Right lobe of liver (tissue), 6 donors: ENCODE results near the gene PCDHGB2. TPM values are rescaled to one million over a fixed set of nuclear protein-coding genes. Genes with fewer than 3 reads are reported as not detected.
"Not testable (repeated sequence)": the region's sequence is repeated elsewhere in the genome, so short reads cannot be mapped to it uniquely, and the experiment has no call there.

Source experiments
- ATAC-seq, 4 donors: fragments of 200-7000 bp; cut with Tn5 transposase; one replicate each; pipeline ENCODE4 v1.9.1; 2020; ENCODE audit warnings: mild to moderate bottlenecking in 4 of 4, moderate library complexity in 4 of 4
- DNase-seq, 3 donors: peaks; one replicate each; pipeline ENCODE4 v3.0.0-alpha.2; 2020
- H3K27ac ChIP-seq, 3 donors: fragments of 200-600 bp; one replicate each; pipeline ENCODE4 v1.8.0; 2022
- H3K27me3 ChIP-seq, 2 donors: fragments of 200-600 bp; one replicate each; pipeline ENCODE4 v1.8.0; 2022
- H3K36me3 ChIP-seq, 4 donors: fragments of 200-600 bp; sonication (generic) in 1 of 4; one replicate each; pipeline versions ENCODE4 v1.5.1 to v1.8.0; 2017 to 2022; ENCODE audit warnings: control low read depth in 1 of 4
- H3K4me1 ChIP-seq, 4 donors: fragments of 200-600 bp; sonication (generic) in 1 of 4; one replicate each; pipeline versions ENCODE4 v1.5.1 to v1.8.0; 2017 to 2022; ENCODE audit warnings: control low read depth in 1 of 4
- H3K4me3 ChIP-seq, 3 donors: fragments of 200-600 bp; one replicate each; pipeline ENCODE4 v1.8.0; 2022
- H3K9me3 ChIP-seq, 4 donors: fragments of 200-600 bp; sonication (generic) in 1 of 4; one replicate each; pipeline versions ENCODE4 v1.5.1 to v1.8.0; 2017 to 2022; ENCODE audit warnings: control low read depth in 1 of 4
- POLR2A ChIP-seq: fragments of 450-650 bp; IDR thresholded peaks from one replicate; pipeline ENCODE4 v1.6.1; 2017; ENCODE audit warnings: antibody characterized with exemption, mild to moderate bottlenecking
- WGBS: methylation state at CpG from one replicate; pipeline ENCODE4 v1.1.6; 2018; ENCODE audit warnings: low coverage, low lambda C conversion rate; ENCODE audit not compliant: insufficient coverage; ENCODE audit errors: missing lambda C conversion rate; 5-methylcytosine and 5-hydroxymethylcytosine counted together
- intact Hi-C, 2 donors: fragments of 100-400 bp; cut with DNase I; formaldehyde crosslinking; loops; one replicate each; pipeline versions ENCODE4 v1.11.2 to v1.14.1; 2022
- long read RNA-seq: library from polyadenylated mRNA; unstranded; transcript quantifications from one replicate; pipeline ENCODE4 v2.0.0, GENCODE V29; 2019
- total RNA-seq, 6 experiments: library from RNA; depleted of rRNA in 2 of 6; stranded (reverse); fragments of >200 nt in 2 of 6; fragmentation: NEBNext Ultra II Directional in 3 of 6; extraction: Animal tissue kit (Norgen Biotek cat#: 25700) in 3 of 6; gene quantifications; one replicate each; pipeline versions ENCODE4 v1.1.0 to v1.2.4, GENCODE V29; 2016 to 2023
- TF ChIP-seq, protein P1 (sequence below), 4 donors: fragments of 200-600 bp in 3 of 4; fragments of 450-650 bp in 1 of 4; IDR thresholded peaks; one replicate each; pipeline versions ENCODE4 v1.5.1 to v1.8.0; 2016 to 2022; ENCODE audit warnings: antibody characterized with exemption in 4 of 4, mild to moderate bottlenecking in 2 of 4
- donor health status: DM: no; HTN: yes; CAD: no.
- donor health status: DM: no; HTN: no; CAD: no.
- donor health status: DM: no; HTN: no; CAD: no.
- donor health status: DM: no; HTN: yes; CAD: no.
- donor health status: DM: no; HTN: yes; CAD: no.

PCDHGB2 gene
- 1 to 10 TPM in 5 of 6 experiments, under 1 TPM in 1; 0.51 to 2.8 (median 1.4) TPM for total RNA-seq
- long read RNA-seq: 0 reads

DNA sequence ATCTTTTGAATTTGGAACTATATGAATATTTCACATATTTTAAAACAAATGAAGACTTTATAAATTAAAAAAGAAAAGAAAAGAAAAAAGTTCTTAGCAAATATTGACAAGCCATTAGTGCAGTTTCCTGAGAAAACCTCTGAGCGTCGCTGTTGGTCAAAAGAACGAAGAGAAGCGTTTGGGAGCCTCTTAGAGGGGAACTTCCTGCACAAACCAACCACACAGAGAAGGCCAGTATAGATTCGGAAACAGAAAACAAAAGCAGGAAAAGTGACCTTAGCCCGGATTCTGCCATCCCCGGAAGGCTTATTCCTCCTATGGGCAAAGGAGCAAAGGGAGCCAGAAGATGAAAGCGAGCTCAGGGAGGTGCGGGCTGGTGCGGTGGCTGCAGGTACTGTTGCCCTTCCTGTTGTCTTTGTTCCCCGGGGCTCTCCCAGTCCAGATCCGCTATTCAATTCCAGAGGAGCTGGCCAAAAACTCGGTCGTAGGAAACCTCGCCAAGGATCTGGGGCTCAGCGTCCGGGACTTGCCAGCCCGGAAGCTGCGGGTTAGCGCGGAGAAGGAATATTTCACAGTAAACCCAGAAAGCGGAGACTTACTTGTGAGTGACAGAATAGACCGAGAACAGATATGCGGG, at the start of gene PCDHGB2:
Gene PCDHGB2 (plus strand): TSS at position 205 of the 637 bp plus-strand sequence. CDS start 142 bp downstream, at position 347.
- ATAC-seq (peak in 3 of 4 donors; percentile 22 to 40 (median 31)), DNase-seq (no peak)
- TF ChIP-seq, protein P1, sequence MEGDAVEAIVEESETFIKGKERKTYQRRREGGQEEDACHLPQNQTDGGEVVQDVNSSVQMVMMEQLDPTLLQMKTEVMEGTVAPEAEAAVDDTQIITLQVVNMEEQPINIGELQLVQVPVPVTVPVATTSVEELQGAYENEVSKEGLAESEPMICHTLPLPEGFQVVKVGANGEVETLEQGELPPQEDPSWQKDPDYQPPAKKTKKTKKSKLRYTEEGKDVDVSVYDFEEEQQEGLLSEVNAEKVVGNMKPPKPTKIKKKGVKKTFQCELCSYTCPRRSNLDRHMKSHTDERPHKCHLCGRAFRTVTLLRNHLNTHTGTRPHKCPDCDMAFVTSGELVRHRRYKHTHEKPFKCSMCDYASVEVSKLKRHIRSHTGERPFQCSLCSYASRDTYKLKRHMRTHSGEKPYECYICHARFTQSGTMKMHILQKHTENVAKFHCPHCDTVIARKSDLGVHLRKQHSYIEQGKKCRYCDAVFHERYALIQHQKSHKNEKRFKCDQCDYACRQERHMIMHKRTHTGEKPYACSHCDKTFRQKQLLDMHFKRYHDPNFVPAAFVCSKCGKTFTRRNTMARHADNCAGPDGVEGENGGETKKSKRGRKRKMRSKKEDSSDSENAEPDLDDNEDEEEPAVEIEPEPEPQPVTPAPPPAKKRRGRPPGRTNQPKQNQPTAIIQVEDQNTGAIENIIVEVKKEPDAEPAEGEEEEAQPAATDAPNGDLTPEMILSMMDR (IDR thresholded peaks at IDR 0.05): peak in 2 of 4 donors; percentile 6 to 29
- TF ChIP-seq POLR2A: no peak
- no peaks in the 10 kb centered on the region for H3K4me1 ChIP-seq
- H3K36me3 ChIP-seq: no peaks in the 10 kb centered on the region
- 24% methylated on average over 24 of the region's 24 CpGs for WGBS
- intact Hi-C loops: no loop called here
- H3K9me3 ChIP-seq: peaks cover 0 to 3% (median under 1%) of the 10 kb centered on the region in 4 donors
- peaks cover 0 to 3% of the 10 kb centered on the region in 2 donors for H3K27me3 ChIP-seq
- H3K27ac ChIP-seq: no peak within 1 kb of the TSS
- no peak within 1 kb of the TSS for H3K4me3 ChIP-seq

GRCh38 chr5:141313711-141314110, 46.1 kb upstream of the PCDHGB2 start:
- ATAC-seq: no peak
- Histone ChIP-seq H3K4me1 (no peaks in the 10 kb centered on the region), H3K4me3 (no peak overlapping the region), H3K27ac (no peak overlapping the region), H3K27me3 (no peaks in the 10 kb centered on the region), H3K36me3 (peaks cover 0 to 5% (median 0%) of the 10 kb centered on the region in 4 donors), H3K9me3 (peaks cover 8 to 25% (median 14%) of the 10 kb centered on the region in 4 donors)
- intact Hi-C loops: no loop called here
- no peak for TF ChIP-seq POLR2A
- TF ChIP-seq, protein P1 (IDR thresholded peaks at IDR 0.05): no peak
- no peak for DNase-seq

DNA sequence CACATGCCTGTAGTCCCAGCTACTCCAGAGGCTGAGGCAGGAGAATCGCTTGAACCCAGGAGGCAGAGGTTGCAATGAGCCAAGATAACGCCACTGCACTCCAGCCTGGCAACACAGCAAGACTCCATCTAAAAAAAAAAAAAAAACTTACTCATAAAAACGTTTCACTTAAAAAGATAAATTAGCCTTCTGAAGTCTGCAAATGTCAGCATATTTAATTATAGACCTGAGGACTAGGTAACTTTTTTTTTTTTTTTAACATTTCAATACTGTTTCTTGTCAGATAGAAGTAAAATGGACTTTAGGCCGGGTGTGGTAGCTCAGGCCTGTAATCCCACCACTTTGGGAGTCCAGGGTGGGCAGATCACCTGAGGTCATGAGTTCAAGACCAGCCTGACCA, 42.8 kb upstream of the PCDHGB2 start:
- H3K27ac ChIP-seq, H3K27me3 ChIP-seq, H3K4me3 ChIP-seq, H3K4me1 ChIP-seq, ATAC-seq, intact Hi-C loops, DNase-seq: not testable (repeated sequence)
- 88% methylated on average over 4 of the region's 4 CpGs for WGBS
- peaks cover 9 to 45% (median 22%) of the 10 kb centered on the region in 4 donors for H3K9me3 ChIP-seq
- peaks cover 0 to 11% (median 0%) of the 10 kb centered on the region in 4 donors for H3K36me3 ChIP-seq

DNA sequence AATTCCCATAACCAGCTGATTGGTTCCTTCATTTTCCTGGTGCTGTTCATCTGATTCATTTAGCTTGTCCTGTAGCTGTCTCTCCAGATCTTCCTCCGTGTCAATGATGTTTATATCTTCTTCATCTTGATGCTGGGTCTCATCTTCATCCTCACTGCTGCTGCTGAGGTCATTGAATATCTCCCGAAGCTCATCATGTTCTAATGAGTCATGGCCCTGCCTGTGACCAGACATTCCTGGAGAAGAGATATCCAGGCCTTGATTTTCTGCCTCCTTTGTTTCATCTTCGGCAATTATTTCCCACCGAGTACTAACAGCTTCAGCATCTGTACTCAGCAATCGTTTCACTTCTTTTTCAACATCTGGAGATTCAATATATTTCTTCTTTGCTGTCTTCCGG, 40.6 kb upstream of the PCDHGB2 start:
- intact Hi-C loops: no loop called here
- no peak overlapping the region for H3K27ac ChIP-seq
- H3K4me3 ChIP-seq: no peak overlapping the region
- peaks cover 9 to 35% (median 22%) of the 10 kb centered on the region in 4 donors for H3K9me3 ChIP-seq
- H3K36me3 ChIP-seq: peaks cover 0 to 11% (median 0%) of the 10 kb centered on the region in 4 donors
- TF ChIP-seq POLR2A: no peak
- TF ChIP-seq, protein P1 (IDR thresholded peaks at IDR 0.05): no peak
- H3K27me3 ChIP-seq: no peaks in the 10 kb centered on the region
- ATAC-seq (no peak), DNase-seq (no peak)
- WGBS: 92% methylated on average over 6 of the region's 6 CpGs
- H3K4me1 ChIP-seq: no peaks in the 10 kb centered on the region

- no peak for ATAC-seq
- Histone ChIP-seq H3K27ac (no peak overlapping the region), H3K27me3 (no peaks in the 10 kb centered on the region), H3K4me3 (peak overlapping the region; percentile 68 to 72 (median 70)), H3K36me3 (peaks cover 0 to 11% (median 0%) of the 10 kb centered on the region in 4 donors), H3K9me3 (peaks cover 9 to 35% (median 22%) of the 10 kb centered on the region in 4 donors), H3K4me1 (no peaks in the 10 kb centered on the region)
- intact Hi-C loops: no loop called here
- DNase-seq: no peak
- TF ChIP-seq, protein P1 (IDR thresholded peaks at IDR 0.05): no peak
- TF ChIP-seq POLR2A: no peak
- WGBS: 78% methylated on average over 5 of the region's 5 CpGs
Measured at GRCh38 chr5:141319699-141320098, 40.1 kb upstream of the PCDHGB2 start.
